ENCODE measurements around the gene DAP.
"Not testable (repeated sequence)": the region's sequence is repeated elsewhere in the genome, so short reads cannot be mapped to it uniquely, and the experiment has no call there.

Gene DAP, protein sequence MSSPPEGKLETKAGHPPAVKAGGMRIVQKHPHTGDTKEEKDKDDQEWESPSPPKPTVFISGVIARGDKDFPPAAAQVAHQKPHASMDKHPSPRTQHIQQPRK

DNA sequence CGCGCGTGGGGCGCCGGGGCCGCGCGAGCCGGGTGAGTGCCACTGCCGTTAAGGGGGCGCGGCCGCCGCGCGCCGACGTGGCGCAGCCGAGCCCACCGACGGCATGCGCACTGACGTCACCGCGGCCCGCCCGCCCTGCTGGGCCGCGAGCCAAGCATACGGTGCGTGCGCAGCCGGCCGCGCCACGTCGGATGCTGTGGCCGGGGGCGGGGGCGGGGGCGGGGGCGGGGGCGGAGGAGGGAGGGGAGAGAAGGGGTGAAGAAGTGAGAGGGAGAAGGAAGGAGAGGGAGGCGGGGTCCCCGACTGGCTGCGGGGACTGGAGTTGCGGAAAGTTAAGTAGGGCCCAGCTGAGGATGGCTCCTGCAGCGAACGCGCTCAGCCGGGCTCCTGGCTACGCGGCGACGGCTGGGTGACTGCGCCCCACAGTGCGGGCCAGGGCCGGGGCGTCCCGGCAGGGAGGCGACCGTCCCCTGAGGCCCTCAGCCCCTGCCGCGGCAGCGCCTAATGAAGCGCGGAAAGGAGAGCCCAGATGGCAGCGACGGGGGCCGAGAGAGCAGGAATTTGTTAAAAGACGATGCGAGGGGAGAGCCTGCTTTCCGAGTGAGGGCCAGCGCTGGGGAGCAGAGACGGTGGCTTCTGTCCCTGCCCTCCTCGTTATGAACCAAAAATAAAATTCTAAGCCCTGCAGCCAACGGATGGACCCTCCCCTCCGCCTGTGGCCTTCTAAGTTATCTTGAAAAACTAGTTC lies at the start of gene DAP:
Gene DAP, minus strand, starts transcription at position 50 of the 748 bp plus-strand sequence. CDS start 166 bp downstream, outside the sequence.
- peak; percentile 85 for DNase-seq (ENCODE audit: low read depth)

DNA sequence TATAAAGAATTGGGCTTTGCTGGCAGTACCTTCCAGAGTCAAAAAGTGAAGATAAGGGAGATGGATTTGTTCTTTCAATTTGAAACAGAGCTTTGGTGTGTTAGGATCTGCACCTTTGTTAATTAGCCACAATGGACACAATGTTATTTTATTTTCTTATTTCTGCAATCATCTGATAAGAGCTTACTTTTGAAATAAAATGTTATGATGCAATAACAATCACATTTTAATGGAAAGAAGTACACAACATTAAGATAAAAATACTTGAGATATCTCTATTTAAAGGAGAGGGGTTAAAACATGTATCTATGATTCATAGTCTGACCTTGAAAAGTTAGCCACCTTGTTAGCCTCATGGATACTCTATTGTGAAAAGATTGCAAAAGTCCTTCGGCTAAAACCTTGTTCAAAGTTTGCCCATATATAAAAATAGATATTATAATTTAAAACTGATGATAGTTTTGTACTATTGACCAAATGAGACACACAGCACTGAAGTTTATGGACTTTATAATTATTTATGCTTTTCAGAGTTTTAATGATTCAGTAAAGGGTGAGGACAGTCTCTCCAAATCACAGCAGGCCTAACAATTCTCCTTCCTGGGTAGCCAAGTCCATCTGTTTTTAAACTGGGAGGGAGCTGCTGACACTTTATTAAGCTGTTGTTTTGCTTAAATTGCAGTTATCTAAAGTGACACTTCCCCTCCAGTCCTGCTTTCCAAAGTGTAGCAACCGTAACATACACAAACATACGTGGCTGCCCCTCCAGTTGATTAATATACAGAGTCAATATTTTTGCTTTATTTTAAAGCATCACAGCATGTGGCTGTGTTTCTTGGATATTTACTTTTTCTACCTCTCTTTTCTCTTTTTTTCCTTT lies 47.6 kb upstream of the DAP start:
- no peak for DNase-seq (ENCODE audit: low read depth)

DNA sequence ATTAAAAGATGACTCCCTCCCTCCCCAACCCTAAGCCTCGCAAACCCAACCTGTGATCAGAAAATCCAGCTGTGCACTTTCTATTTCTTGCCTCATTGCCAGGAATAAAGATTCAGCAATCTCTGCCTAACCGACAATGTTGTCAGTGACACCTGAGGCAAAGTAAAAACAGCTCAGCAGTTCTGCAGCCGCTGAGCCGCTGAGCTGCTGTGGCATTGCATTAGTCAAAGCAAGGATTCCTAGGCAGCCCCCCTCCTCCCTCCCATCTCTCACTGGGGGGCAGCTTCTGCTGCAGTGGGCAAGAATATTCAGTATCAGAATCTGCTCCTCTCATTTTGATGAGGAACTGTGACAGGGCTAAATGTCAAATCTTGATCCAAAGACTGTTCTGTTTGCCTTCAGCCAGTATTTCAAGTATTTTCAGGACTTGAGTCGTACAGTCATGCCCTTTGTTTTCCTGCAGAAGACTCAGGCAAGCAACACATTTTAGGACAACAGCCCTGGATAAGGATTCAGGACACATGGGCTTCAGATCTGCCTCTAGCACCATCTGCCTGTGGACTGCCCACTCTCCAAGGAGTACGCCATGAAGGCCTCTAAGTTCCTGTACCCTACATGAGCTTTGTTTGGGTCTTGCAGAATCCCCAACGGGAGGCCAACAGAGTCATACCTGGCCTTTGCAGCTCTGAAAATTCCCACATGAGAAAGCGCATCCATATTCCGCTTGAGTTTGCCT lies 41.1 kb upstream of the DAP start:
- no peak for DNase-seq (ENCODE audit: low read depth)

DNA sequence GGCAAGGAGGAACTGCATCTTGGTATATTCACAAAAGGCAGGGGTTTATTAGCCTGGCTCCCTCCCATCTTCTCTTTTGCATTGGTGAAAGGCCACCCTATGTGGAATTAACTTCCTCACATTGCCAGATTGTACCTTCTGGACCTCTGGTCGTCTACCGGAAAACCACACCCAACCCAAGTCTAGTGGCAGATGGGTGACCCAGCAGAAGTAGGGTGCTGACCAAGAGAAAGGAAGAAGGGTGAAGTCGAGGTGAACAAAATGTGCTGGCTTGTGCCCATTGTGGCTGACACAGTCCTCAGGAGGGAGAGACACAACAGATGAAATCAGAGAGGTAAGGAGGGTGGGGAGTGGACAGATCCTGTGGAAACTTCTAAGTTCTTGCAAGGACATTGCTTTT lies 39.8 kb upstream of the DAP start:
- DNase-seq (ENCODE audit: low read depth) = no peak

DNA sequence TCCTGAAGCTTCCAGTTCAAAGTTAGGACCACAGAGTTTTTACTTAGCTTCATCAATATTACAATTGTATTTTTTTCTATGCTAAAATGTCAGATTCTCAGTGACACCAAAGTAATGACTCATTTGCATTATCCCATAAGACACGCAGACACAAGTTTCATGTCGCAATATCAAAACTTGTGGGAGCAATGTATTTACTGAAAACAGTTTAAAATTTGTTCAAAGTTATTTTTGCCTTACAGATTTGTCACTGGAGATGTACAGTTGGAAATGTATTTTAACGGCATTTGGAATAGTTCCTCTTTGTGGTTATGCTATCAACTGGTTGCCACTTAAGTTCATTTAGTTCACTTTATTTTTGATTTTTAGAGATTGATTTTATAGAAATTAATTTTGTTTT lies 36.2 kb upstream of the DAP start:
- no peak for DNase-seq (ENCODE audit: low read depth)

DNA sequence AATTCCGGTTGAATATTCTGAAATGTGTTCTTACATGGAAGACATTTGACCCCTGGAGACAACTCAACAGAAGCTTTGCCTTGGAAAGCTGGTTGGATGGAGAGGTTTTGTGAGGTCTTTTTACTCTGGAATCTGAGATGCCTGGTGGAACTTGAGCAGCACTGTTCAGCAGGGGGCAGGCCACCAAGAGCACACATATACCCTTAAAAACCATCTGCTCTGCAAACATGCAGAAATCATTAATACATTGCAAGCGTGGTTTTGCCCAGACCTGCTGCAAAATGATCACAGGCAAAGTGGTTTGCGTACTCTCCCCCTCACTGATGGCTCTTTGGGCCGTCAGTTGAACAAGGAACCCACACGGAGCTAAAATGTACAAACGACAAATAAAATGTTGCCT lies 32.8 kb upstream of the DAP start:
- DNase-seq (ENCODE audit: low read depth) = no peak

DNA sequence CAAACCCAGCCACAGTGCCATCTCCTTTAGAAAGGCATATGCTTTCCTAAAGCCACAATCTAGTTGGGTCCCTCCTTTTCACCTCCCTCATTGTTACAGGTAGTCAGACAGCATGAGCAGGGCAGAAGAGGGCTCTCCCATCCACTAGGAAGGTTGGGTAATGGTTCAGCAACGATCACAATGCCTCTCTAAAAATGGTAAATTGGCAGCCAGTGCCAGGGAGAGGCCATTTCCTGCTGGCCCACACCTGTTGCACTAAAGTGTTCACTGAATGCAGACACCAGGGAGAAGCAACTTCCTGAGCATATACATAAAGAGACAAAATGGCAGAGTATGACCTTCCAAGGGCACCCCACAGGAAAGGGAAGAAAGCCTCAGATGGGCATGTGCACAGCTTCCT lies 31.3 kb upstream of the DAP start:
- no peak for DNase-seq (ENCODE audit: low read depth)

DNA sequence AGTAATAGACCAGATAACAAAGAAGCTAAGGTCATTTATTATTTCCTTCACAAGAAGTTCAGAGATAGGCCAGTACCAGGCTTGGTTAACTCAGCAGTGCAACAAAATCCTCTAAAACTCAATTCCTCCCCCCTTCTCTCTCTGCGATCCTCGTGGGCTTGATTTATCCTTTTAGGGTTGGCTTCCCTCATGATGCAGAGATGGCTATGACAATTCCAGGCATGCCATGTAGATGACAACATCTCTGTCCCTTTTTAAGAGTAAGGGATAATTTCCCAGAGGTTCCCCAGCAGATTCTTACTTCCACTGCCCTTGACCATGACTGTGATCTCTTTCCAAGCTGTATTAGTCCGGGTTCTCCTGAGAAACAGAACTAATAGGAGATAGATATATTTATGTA lies 28.7 kb upstream of the DAP start:
- no peak for DNase-seq (ENCODE audit: low read depth)

DNA sequence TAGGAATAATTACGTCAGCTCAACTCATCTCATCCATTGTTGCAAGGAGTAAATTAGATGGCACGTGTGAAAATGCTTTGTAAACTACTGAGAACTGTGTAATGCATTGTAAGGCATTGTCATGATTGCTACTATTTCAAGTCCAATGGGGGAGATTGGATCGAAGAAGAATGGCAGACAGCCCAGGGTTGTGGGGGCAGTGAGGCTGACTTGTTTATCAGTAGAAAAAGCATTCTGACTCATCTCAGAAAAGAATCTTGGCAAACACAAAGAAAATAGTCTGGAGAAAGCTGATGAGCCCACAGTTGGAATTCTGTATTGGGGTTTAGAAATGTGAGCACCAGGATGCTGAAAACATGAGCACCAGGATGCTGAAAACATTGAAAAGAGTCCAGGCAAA lies 28.0 kb upstream of the DAP start:
- no peak for DNase-seq (ENCODE audit: low read depth)

DNA sequence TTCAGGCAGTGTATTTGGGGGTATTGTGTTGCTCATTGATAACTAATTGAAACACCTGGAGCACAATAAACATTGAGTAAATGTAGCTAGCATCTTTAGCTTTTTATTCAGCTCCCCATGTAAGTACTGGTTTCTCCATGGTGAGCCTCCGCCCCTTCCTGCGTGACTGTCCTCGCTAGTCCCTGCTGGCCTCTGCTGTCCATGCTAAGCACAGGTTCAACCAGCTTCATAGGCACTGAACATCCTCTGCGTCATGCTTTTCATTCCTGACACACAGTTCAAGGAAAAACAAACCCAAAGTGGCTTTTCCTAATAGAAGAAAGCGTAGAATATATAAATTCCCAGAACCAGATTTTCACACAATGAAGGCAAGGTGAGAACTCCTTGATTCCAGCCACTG lies 27.3 kb upstream of the DAP start:
- DNase-seq (ENCODE audit: low read depth) = no peak

DNA sequence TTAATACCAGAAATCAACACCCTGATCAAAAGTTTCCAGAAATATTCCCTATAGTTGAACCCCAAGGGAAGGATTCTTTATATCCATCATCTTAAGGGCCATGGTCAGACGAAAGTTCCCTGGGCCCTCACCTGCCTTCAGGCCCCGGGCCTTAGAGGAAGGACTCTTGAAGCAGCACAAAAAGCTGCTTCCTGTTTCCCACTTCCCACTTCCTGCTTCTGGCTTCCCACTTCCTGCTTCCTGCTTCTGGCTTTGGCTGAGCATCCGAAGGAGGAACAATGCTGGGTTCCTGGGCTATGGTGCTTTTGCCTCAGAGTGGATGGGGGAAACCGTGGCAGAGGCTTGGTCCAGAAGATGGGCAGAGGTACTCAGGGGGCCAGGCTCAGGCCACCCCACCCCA lies 25.8 kb upstream of the DAP start:
- no peak for DNase-seq (ENCODE audit: low read depth)

DNA sequence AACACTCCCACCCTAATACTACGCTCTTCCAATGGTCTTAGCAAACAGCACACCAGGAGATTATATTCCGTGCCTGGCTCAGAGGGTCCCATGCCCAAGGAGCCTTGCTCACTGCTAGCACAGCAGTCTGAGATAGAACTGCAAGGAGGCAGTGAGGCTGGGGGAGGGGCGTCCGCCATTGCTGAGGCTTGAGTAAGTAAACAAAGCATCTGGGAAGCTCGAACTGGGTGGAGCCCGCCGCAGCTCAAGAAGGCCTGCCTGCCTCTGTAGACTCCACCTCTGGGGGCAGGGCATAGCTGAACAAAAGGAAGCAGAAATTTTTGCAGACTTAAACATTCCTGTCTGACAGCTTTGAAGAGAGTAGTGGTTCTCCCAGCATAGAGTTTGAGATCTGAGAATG lies 19.2 kb upstream of the DAP start:
- not testable (repeated sequence) for DNase-seq (ENCODE audit: low read depth)

DNA sequence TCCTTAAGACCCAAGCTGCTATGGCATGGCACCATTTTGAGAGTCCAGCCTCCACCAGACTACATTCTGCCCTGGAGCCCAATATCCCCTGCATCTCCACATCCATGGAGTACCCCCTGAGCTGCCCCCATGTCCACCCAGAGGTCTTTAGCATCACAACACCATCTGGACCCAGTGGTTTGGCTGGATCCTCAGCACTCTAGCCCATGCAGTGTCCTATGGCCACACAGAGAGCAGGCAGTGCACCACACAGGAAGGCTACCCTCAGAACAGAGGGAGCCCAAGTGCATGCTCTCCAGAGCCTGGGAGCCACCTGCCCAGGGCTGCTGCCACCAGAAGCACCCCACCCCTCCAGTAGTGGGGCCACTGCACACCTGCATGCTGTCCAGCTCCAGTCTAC lies 18.6 kb upstream of the DAP start:
- no peak for DNase-seq (ENCODE audit: low read depth)

DNA sequence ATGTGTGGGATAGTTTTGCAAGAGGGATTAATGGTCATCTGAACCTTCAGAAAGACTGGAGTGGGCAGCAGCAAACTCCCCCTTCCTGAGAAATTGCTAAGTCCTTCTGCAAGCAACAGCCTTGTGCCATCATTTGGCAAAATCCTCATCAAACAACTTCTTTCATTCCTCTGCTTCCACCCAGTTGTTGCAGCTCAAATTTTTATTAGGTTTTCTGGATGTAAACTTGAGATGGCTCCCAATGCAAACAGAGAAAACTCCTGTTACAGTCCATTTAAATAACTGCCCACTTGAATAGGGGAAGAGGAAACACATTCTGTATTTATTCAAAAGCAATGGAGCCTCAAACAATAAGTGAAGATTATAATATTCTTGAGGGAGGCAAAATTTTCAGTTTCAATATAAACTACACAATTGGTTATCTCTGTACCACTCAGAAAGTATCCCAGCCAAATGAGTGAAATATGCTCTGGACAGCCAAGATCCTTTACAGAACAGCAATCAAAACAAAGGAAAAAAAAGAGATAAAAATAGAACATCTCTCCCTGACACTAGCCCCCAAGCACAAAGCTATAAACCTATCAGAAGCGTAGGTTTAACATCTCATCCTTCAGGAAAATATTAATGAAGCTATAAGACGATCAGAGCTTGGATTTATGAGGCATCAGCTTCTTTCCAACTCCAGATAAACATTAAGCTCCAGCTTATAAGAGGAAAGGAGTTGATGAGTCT lies 17.3 kb upstream of the DAP start:
- DNase-seq (ENCODE audit: low read depth) = no peak

DNA sequence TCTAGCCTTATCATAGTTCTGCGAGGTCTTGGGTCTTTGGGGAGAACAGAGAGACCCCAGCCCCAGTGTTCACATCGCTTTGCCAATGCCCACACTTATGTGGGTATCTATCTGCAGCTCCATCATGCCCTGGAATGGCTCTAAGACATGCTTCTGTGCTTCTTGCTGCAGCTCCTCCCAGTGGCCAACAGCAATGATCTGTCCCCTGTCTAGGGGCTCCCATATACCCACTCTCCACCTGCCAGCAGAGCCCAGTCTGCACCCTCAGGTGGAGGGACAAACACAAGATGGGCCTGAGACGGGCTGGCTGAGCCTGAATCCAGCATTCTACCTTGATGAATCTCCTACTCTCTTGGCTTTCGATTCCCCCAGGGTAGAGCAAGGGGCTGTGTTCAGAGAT lies 14.6 kb upstream of the DAP start:
- DNase-seq (ENCODE audit: low read depth) = no peak

DNA sequence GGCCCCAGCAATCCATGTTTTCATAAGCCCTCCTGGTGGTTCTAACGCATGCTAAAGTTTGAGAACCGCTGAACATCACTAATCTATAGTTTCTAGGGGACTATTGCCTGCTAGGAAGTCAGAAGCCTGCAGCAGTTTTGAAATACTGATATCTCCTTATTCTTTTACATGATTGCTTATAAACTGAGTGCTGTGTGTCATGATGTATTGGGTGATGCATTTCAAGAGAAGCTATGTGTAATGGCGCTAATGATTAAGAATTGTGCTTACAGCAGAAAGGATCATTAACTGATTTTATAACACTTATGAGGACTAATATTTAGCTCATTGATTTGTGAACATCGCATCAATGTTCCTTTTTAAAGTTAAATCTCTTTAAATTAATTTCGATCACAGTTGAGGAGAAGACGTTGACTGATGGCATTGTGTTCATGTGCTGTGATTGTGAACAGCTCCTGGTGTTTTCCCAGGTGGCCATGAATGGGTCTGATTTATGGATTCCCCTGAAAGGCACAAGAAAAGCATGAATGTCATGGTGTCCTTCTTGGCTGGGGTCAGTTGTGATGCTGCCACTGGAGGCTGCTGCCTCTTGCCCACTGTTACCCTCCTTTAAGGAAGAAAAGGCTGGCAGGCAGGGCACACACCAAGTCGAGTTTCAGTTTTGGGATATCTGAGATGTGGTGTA lies 12.0 kb upstream of the DAP start:
- no peak for DNase-seq (ENCODE audit: low read depth)

DNA sequence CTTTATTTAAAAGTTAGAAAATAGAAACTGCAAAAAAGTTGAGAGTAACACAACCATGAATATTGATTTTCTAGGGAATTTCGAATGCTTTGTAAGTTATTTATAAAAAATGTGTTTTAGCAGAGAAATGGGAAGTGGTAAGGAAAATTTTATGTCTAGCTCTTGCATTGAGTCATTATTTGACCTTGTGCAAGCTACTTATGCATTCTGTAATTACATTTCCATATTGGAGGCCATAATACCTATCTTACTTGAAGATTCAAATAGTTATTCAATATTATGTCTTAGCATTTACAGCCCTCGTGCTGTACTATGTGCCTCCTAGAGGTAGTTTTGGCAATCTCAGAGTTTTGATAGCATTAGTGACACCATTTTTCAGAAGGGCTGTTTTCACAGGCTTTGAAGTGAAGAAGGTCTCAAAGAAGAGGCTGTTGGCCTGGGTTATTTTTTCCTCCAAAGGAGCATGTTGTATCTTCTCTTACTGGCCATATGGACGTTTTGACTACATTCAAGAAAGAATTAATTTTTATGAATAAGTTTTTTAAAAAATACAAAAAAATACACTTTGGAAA lies 7.4 kb upstream of the DAP start:
- DNase-seq (ENCODE audit: low read depth) = no peak

DNA sequence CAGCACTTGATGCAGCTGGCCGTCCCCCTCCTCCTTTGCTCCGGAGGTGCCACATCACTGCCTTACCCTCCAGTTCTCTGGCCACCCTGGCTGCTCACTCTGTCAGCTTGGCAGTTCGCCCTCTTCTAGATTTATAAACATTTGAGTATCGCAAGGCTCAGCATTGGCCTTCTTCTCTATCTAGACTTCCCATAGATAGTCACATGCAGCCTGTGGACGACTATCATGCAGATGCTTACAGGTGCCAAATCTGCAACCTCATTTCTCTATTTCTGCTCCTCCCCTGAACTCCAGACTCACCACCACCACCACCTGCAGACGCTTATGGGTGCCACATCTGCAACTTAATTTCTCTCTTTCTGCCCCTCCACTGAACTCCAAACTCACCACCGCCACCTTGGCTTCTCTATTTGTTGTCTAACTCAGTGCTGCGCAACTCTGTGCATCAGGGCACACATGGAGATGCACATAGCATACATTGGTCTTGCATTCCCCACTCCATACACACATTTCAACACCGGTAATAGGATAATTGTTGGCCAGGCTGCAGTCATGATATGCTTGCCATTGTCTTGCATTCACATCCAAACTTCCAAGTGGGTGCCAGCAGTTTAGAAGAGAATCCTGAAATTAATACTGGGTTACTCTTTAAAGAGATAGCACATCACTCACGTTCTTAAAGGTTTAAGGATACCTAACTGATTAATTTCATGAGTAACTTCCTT lies 1.9 kb upstream of the DAP start:
- no peak for DNase-seq (ENCODE audit: low read depth)

DNA sequence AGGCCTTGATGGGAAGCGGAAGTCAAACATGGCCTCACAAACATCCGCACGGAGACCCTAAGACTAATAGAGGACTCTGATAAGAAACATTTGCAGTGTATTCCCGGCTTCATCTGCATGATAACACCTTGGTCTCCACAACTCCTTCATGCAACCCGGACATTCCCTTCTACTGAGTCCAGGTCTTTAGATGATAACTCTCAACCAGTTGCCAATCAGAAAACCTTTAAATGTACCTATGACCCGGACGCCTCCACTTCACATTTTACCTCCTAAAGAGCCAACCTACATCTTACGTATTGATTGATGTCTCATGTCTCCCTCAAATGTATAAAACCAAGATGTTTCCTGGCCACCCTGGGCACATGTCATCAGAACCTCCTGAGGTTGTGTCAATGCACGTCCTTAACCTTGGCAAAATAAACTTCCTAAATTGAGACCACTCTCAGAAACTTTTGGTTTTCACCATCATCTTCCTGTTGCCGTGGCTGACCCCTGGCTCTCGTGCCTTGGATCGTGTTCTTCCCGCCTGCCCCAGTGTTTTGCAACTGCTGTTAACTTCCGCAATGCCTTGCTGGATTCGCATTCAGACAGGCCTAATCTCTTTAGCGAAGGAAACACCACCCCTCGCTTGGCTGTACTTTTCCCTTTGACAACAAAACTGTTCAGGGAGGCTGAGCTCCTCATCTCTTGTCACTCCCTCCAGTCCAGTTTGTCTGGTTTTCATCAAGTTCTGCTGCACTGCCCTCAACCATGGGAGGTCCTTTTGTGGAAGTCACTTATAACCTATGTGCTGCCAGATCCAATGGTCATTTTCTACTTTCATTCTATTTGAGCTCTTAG lies 1.1 kb upstream of the DAP start:
- no peak for DNase-seq (ENCODE audit: low read depth)

DNA sequence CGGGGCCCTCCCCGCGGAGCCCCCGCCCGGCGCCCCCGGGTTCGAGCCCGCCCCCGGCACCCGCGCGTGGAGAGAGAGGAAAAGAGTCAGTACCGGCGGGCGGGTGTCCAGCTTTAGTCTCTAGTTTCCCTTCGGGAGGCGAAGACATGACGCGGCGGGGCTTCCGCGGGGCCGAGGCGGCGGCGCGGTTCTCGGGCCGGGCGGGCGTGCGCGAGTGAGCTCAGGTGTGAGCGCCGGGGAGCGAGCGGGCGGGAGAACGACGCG lies 181 bp downstream of the DAP start:
- no peak for DNase-seq (ENCODE audit: low read depth)

Measured in stimulated activated CD8-positive, alpha-beta memory T cell treated with anti-CD3 and anti-CD28 coated beads, Interleukin-4, amount 100 ng/mL, for 24 hours (primary cell).